Measurements from ENCODE around the gene SCNN1A. TPM values are rescaled to one million over a fixed set of nuclear protein-coding genes. Genes with fewer than 3 reads are reported as not detected.

SCNN1A gene
- total RNA-seq, 3 donors from 2014 or later: 130 to 402 (median 386) TPM

DNA sequence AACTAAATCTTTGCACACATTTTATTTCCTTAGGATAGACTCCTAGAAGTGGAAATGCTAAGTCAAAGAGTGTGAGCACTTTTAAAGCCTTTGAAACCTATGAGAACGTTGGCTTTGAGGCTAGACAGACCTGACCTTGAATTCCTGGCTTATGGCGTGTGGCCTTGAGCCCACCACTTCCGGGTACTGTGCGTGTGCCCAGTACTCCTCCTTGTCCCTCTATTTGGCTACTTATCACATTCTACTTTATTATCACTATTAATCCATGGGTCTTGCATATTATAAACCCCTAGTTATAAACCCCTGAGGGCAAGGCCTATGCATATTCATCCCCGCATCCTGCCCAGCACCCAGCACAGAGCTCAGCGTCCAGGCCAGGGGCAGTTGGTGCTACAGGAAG lies 43.4 kb upstream of the SCNN1A start:
- Histone ChIP-seq H3K9me3 (no peaks in the 10 kb centered on the region), H3K36me3 (ENCODE audit: low read depth) (no peaks in the 10 kb centered on the region), H3K4me3 (no peak overlapping the region), H3K4me1 (ENCODE audit: low read depth) (peaks cover 11% of the 10 kb centered on the region)
- ATAC-seq: no peak
- no peak for DNase-seq
- TF ChIP-seq, protein P1, sequence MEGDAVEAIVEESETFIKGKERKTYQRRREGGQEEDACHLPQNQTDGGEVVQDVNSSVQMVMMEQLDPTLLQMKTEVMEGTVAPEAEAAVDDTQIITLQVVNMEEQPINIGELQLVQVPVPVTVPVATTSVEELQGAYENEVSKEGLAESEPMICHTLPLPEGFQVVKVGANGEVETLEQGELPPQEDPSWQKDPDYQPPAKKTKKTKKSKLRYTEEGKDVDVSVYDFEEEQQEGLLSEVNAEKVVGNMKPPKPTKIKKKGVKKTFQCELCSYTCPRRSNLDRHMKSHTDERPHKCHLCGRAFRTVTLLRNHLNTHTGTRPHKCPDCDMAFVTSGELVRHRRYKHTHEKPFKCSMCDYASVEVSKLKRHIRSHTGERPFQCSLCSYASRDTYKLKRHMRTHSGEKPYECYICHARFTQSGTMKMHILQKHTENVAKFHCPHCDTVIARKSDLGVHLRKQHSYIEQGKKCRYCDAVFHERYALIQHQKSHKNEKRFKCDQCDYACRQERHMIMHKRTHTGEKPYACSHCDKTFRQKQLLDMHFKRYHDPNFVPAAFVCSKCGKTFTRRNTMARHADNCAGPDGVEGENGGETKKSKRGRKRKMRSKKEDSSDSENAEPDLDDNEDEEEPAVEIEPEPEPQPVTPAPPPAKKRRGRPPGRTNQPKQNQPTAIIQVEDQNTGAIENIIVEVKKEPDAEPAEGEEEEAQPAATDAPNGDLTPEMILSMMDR (IDR thresholded peaks at IDR 0.05): no peak
- intact Hi-C loops (cut with DNase I, micrococcal nuclease): no loop called here

DNA sequence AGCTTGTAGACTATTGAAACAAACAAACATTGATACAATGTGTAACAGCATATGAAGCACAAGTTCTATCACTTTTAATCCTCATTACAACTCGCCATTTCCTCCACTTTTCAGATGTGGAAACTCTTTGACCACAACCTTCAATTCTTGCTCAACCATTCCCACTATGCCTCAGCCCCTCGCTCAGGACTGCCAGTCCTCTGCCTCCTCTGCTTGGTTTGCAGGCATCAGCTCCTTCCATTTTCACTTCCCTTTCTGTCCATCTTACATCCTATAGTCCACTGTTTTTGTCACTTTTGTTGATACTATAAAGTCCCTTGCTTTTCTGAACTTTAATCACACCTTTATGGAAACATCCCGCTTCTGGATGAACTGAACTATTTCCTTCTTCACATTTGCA lies 41.2 kb upstream of the SCNN1A start:
- no peak for DNase-seq
- ATAC-seq: peak; percentile 20
- H3K4me3 ChIP-seq: no peak overlapping the region
- intact Hi-C loops (cut with DNase I, micrococcal nuclease): no loop called here
- TF ChIP-seq, protein P1 (IDR thresholded peaks at IDR 0.05): no peak
- H3K4me1 ChIP-seq (ENCODE audit: low read depth): peaks cover 5% of the 10 kb centered on the region
- H3K9me3 ChIP-seq: no peaks in the 10 kb centered on the region
- no peaks in the 10 kb centered on the region for H3K36me3 ChIP-seq (ENCODE audit: low read depth)

DNA sequence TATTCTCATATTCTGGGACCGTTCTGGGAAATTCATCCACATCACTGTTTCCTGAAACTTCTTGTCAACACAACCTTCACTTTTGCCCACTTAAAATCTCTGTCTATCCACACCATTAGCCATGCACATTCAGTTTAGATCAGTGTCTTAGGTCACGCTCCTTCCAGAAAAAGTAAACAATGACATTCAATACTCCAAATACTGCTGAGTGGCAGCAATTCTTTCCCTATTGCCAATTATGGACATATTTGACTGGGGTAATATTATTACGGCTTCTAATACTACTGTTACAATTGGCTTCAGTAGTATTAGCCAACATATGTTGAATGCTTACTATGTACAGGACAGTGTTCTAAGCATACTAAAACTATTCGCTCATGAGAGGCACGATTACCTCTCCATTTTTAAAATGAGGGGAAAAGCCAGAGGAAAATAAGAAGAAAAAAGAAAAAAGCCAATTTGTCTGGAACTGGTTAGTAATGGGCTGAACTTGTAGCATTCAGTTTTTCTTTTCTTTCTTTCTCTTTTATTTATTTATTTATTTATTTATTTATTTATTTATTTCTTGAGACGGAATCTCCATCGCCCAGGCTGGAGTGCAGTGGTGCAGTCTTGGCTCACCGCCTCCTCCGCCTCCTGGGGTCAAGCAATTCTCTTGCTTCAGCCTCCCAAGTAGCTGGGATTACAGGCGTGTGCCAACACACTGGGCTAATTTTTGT lies 32.0 kb upstream of the SCNN1A start:
- intact Hi-C loops (cut with DNase I, micrococcal nuclease): no loop called here
- Histone ChIP-seq H3K4me3 (no peak overlapping the region), H3K9me3 (no peaks in the 10 kb centered on the region), H3K36me3 (ENCODE audit: low read depth) (no peaks in the 10 kb centered on the region), H3K4me1 (ENCODE audit: low read depth) (no peaks in the 10 kb centered on the region)
- no peak for DNase-seq
- TF ChIP-seq, protein P1 (IDR thresholded peaks at IDR 0.05): no peak
- no peak for ATAC-seq

DNA sequence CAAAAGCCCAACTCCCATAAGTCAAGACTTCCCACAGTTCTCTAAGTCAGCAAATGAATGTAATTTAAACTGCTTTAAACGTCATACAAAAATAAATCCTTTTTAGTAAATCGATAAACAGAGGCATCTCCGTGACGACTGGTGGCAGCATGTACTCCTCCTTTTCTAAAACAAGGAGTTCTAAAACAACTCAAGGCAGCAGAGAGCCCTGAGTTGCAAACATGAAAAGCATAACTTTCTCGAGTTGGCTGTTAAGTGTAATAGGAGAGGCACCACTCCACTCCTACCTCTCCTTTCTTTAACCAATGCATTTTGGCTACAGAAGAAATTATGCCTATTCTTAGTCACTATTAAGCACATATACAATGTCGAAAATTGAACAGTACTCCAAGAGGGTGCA lies 30.6 kb upstream of the SCNN1A start:
- intact Hi-C loops (cut with DNase I, micrococcal nuclease): no loop called here
- no peak overlapping the region for H3K4me3 ChIP-seq

DNA sequence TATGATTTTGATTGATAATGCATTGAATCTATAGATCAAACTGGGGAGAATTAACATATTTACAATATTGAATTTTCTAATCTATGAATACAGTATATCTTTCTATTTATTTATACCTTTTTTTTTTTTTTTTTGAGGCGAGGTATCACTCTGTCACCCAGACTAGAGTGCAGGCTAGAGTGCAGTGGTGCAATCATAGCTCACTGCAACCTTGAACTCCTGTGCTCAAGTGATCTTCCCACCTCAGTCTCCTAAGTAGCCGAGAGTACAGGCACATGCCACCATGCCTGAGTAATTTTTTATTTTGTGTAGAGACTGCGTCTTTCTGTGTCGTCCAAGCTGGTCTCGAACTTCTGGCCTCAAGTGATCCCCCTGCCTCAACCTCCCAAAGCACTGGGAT lies 29.0 kb upstream of the SCNN1A start:
- H3K4me3 ChIP-seq: no peak overlapping the region
- DNase-seq (no peak), ATAC-seq (no peak)
- H3K36me3 ChIP-seq (ENCODE audit: low read depth): no peaks in the 10 kb centered on the region
- TF ChIP-seq, protein P1 (IDR thresholded peaks at IDR 0.05): no peak
- intact Hi-C loops (cut with DNase I, micrococcal nuclease): no loop called here
- peaks cover 6% of the 10 kb centered on the region for H3K4me1 ChIP-seq (ENCODE audit: low read depth)
- H3K9me3 ChIP-seq: no peaks in the 10 kb centered on the region

More for the DNA sequence above, 30.6 kb upstream of the SCNN1A start:
- DNase-seq (no peak), ATAC-seq (no peak)
- no peaks in the 10 kb centered on the region for H3K36me3 ChIP-seq (ENCODE audit: low read depth)
- TF ChIP-seq, protein P1 (IDR thresholded peaks at IDR 0.05): no peak
- no peaks in the 10 kb centered on the region for H3K9me3 ChIP-seq
- no peaks in the 10 kb centered on the region for H3K4me1 ChIP-seq (ENCODE audit: low read depth)

All from mucosa of descending colon (tissue), 3 donors.